OCI-LY1 (cell line): Measurements from ENCODE around the gene YEATS4.

ENCODE experiments used
- H2AFZ ChIP-seq: fragments of 200-600 bp; sonication (generic), shearing (Covaris generic); 2 replicates; pipeline ENCODE4 v1.6.0; 2014; ENCODE audit warnings: antibody characterized with exemption, mild to moderate bottlenecking, low read length
- H3F3A ChIP-seq: fragments of 200-600 bp; sonication (generic), shearing (Covaris generic); 2 replicates; pipeline ENCODE4 v1.6.0; 2014; ENCODE audit warnings: mild to moderate bottlenecking, antibody characterized with exemption, low read length, moderate library complexity; ENCODE audit not compliant: insufficient read depth
- H3K27ac ChIP-seq: fragments of 200-600 bp; sonication (generic); 2 replicates; pipeline ENCODE4 v1.5.1; 2014; ENCODE audit warnings: low read length, mixed run types, mild to moderate bottlenecking, low read depth; ENCODE audit not compliant: poor library complexity, severe bottlenecking
- H3K27me3 ChIP-seq: fragments of 200-600 bp; sonication (generic); 2 replicates; pipeline ENCODE4 v1.6.0; 2014; ENCODE audit warnings: antibody characterized with exemption, mild to moderate bottlenecking, low read length, moderate library complexity; ENCODE audit not compliant: insufficient read depth
- H3K36me3 ChIP-seq: fragments of 200-600 bp; sonication (generic); 2 replicates; pipeline ENCODE4 v1.6.1; 2014; ENCODE audit warnings: mild to moderate bottlenecking, antibody characterized with exemption, low read length, moderate library complexity, mixed read lengths; ENCODE audit not compliant: insufficient read depth
- H3K4me1 ChIP-seq: fragments of 200-600 bp; sonication (generic); 2 replicates; pipeline ENCODE4 v1.5.1; 2014; ENCODE audit warnings: mild to moderate bottlenecking, low read length, moderate library complexity; ENCODE audit not compliant: insufficient read depth, severe bottlenecking
- H3K4me2 ChIP-seq: fragments of 200-600 bp; sonication (generic), shearing (Covaris generic); 2 replicates; pipeline ENCODE4 v1.6.1; 2014; ENCODE audit warnings: low read length
- H3K4me3 ChIP-seq: fragments of 200-600 bp; sonication (generic); 2 replicates; pipeline ENCODE4 v1.5.1; 2014; ENCODE audit warnings: low read length, low read depth, mild to moderate bottlenecking, mixed read lengths; ENCODE audit not compliant: poor library complexity, severe bottlenecking
- H3K79me2 ChIP-seq: fragments of 200-600 bp; shearing (Covaris generic); 2 replicates; pipeline ENCODE4 v1.6.1; 2016; ENCODE audit warnings: mixed run types, low read length, mixed read lengths; ENCODE audit not compliant: insufficient read depth
- H3K9ac ChIP-seq: fragments of 200-600 bp; sonication (generic), shearing (Covaris generic); 2 replicates; pipeline ENCODE4 v1.6.1; 2014; ENCODE audit warnings: mild to moderate bottlenecking, low read length, mixed read lengths
- H3K9me2 ChIP-seq: fragments of 200-600 bp; sonication (generic), shearing (Covaris generic); 2 replicates; pipeline ENCODE4 v1.6.1; 2014; ENCODE audit warnings: low read depth, mild to moderate bottlenecking, low read length, mixed read lengths
- H3K9me3 ChIP-seq: fragments of 200-600 bp; shearing (Covaris generic); 2 replicates; pipeline ENCODE4 v1.6.1; 2014; ENCODE audit warnings: low read length, mixed read lengths
- H4K20me1 ChIP-seq: fragments of 200-600 bp; sonication (generic), shearing (Covaris generic); 2 replicates; pipeline ENCODE4 v1.6.0; 2016; ENCODE audit warnings: mild to moderate bottlenecking, low read length; ENCODE audit not compliant: insufficient read depth
- CTCF ChIP-seq: fragments of 200-600 bp; sonication (generic), shearing (Covaris generic); IDR thresholded peaks from 2 replicates; pipeline ENCODE4 v1.5.1; 2017; ENCODE audit warnings: mild to moderate bottlenecking, antibody characterized with exemption, low read length, moderate library complexity, mixed read lengths
- EZH2 ChIP-seq: fragments of 200-600 bp; sonication (generic), shearing (Covaris generic); IDR thresholded peaks from 2 replicates; pipeline ENCODE4 v1.8.0; 2017; ENCODE audit warnings: borderline replicate concordance, mixed run types, mild to moderate bottlenecking, antibody characterized with exemption, low read length, moderate library complexity, mixed read lengths

YEATS4 gene

GRCh38 chr12:69430942-69431590, 71.5 kb downstream of the YEATS4 start:
- H3F3A ChIP-seq, result no peaks in the 10 kb centered on the region
- no peak overlapping the region for H3K9ac ChIP-seq
- no peak overlapping the region for H2AFZ ChIP-seq
- no peak overlapping the region for H3K4me3 ChIP-seq
- H3K4me2 ChIP-seq, result no peak overlapping the region
- H4K20me1 ChIP-seq, result no peaks in the 10 kb centered on the region
- no peaks in the 10 kb centered on the region for H3K27me3 ChIP-seq
- no peaks in the 10 kb centered on the region for H3K36me3 ChIP-seq
- no peaks in the 10 kb centered on the region for H3K9me2 ChIP-seq
- H3K27ac ChIP-seq, result no peak overlapping the region
- H3K9me3 ChIP-seq, result no peaks in the 10 kb centered on the region
- TF ChIP-seq EZH2 (no peak), CTCF (no peak)
- H3K4me1 ChIP-seq, result no peaks in the 10 kb centered on the region
- no peaks in the 10 kb centered on the region for H3K79me2 ChIP-seq

- H3K79me2 ChIP-seq, result no peaks in the 10 kb centered on the region
- H3K9ac ChIP-seq, result no peak overlapping the region
- no peak overlapping the region for H3K27ac ChIP-seq
- no peaks in the 10 kb centered on the region for H3K36me3 ChIP-seq
- H3F3A ChIP-seq, result no peaks in the 10 kb centered on the region
- H2AFZ ChIP-seq, result no peak overlapping the region
- no peaks in the 10 kb centered on the region for H4K20me1 ChIP-seq
- no peak for TF ChIP-seq CTCF
- H3K4me2 ChIP-seq, result no peak overlapping the region
- no peaks in the 10 kb centered on the region for H3K9me2 ChIP-seq
- no peaks in the 10 kb centered on the region for H3K27me3 ChIP-seq
- H3K9me3 ChIP-seq, result no peaks in the 10 kb centered on the region
- no peaks in the 10 kb centered on the region for H3K4me1 ChIP-seq
- no peak overlapping the region for H3K4me3 ChIP-seq
These were observed 72.2 kb downstream of the YEATS4 start for GRCh38 chr12:69431591-69432222.

GRCh38 chr12:69433653-69434052, 74.1 kb downstream of the YEATS4 start:
- TF ChIP-seq CTCF (no peak), EZH2 (no peak)
- H3F3A ChIP-seq, result no peaks in the 10 kb centered on the region

More at GRCh38 chr12:69433653-69434052, 74.1 kb downstream of the YEATS4 start:
- Histone ChIP-seq H3K79me2 (no peaks in the 10 kb centered on the region), H3K4me3 (no peak overlapping the region), H3K9me3 (no peaks in the 10 kb centered on the region), H2AFZ (no peak overlapping the region), H3K27me3 (no peaks in the 10 kb centered on the region), H3K9me2 (no peaks in the 10 kb centered on the region), H3K9ac (no peak overlapping the region), H3K4me1 (no peaks in the 10 kb centered on the region), H3K4me2 (no peak overlapping the region), H3K27ac (no peak overlapping the region), H4K20me1 (no peaks in the 10 kb centered on the region), H3K36me3 (no peaks in the 10 kb centered on the region)
